Mucosa of rectum (tissue), 2 donors: Measurements from ENCODE around the gene COPG1.
"Not testable (repeated sequence)": the region's sequence is repeated elsewhere in the genome, so short reads cannot be mapped to it uniquely, and the experiment has no call there.

Experiments used
- H3K27ac ChIP-seq, 2 donors: one replicate each; pipeline ENCODE4 v1.7.0; 2013; ENCODE audit warnings: inconsistent platforms in 2 of 2, low read depth in 2 of 2, low read length in 2 of 2
- H3K27me3 ChIP-seq, 2 donors: one replicate each; pipeline ENCODE4 v1.7.0; 2013; ENCODE audit warnings: low read length in 2 of 2; ENCODE audit not compliant: control insufficient read depth in 2 of 2, insufficient read depth in 2 of 2
- H3K36me3 ChIP-seq, 2 donors: one replicate each; pipeline ENCODE4 v1.7.0; 2013; ENCODE audit warnings: low read length in 2 of 2; ENCODE audit not compliant: control insufficient read depth in 2 of 2, insufficient read depth in 2 of 2
- H3K4me1 ChIP-seq, 2 donors: one replicate each; pipeline ENCODE4 v1.7.0; 2013; ENCODE audit warnings: low read length in 2 of 2, mild to moderate bottlenecking in 1 of 2; ENCODE audit not compliant: control insufficient read depth in 2 of 2, insufficient read depth in 2 of 2
- H3K4me3 ChIP-seq, 2 donors: one replicate each; pipeline ENCODE4 v1.7.0; 2013; ENCODE audit warnings: low read length in 2 of 2
- H3K9ac ChIP-seq, 2 donors: one replicate each; pipeline ENCODE4 v1.7.0; 2013; ENCODE audit warnings: low read length in 2 of 2, low read depth in 1 of 2, mild to moderate bottlenecking in 1 of 2
- H3K9me3 ChIP-seq, 2 donors: one replicate each; pipeline ENCODE4 v1.7.0; 2013; ENCODE audit warnings: low read length in 2 of 2; ENCODE audit not compliant: control insufficient read depth in 2 of 2
- donor health status: healthy.
- donor health status: Normal muscosa, but diverticular disease.

The COPG1 gene

DNA sequence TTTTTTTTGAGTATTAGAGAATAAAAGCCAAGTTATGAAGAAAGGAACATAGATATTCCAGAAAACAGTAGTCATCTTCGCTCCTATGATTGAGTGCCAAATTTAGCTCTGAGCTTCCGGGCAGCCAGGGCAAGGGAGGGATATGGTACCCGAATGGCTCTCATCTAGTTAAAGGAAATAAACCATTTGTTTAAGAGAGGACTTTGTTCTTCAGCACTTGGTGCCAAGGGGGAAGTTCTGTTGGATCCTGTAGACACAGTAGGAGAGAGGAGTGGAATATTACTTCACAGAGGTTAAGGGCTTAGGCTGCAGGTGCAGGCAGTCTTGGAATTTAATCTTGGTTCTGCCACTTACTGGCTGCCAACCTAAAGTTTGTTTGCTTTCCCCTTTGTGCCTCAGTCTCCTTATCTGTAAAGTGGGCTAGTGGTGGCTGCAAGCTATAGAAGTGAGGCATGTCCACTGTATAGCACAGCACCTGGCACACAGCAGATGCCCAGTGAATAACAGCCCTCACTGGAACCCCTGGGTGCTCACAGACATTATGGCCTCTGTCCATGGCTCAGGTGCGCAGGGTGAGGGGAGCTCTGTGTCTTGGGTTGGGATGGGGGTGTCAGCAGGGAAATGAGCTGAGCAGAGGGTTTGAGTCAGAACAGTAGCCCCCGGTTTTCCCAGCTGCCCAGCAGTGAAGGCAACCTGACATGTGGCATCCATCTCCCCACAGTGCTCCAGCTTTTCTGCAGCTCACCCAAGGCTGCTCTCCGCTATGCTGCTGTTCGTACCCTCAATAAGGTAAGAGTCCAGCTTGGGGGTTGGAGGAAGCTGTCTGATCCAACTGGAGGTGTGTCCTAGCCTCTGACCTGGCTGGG lies 10.4 kb downstream of the COPG1 start:
- Histone ChIP-seq H3K4me1 (peaks cover 7% of the 10 kb centered on the region in 2 donors), H3K9ac (no peak overlapping the region), H3K27ac (peak overlapping the region; percentile 58 to 63), H3K36me3 (peaks cover 83 to 85% of the 10 kb centered on the region in 2 donors), H3K9me3 (no peaks in the 10 kb centered on the region), H3K27me3 (no peaks in the 10 kb centered on the region), H3K4me3 (no peak overlapping the region)

DNA sequence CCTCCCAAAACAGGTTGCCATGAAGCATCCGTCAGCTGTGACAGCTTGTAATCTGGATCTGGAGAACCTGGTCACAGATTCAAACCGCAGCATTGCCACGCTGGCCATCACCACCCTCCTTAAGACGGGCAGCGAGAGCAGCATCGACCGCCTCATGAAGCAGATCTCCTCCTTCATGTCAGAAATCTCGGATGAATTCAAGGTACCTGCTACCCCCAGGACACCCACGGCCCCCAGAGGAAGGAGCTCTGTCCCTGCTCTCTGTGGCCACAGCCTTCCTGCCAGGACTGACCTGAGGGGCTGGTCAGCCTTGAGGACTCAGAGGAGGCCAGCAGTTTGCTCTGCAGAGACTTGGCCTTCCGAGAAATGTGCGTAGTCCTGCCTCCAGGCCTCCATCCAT lies 11.2 kb downstream of the COPG1 start:
- no peak overlapping the region for H3K27ac ChIP-seq
- H3K4me3 ChIP-seq: no peak overlapping the region
- no peaks in the 10 kb centered on the region for H3K27me3 ChIP-seq
- peaks cover 7% of the 10 kb centered on the region in 2 donors for H3K4me1 ChIP-seq
- H3K9me3 ChIP-seq: no peaks in the 10 kb centered on the region
- H3K9ac ChIP-seq: no peak overlapping the region
- H3K36me3 ChIP-seq: peaks cover 84 to 85% of the 10 kb centered on the region in 2 donors

DNA sequence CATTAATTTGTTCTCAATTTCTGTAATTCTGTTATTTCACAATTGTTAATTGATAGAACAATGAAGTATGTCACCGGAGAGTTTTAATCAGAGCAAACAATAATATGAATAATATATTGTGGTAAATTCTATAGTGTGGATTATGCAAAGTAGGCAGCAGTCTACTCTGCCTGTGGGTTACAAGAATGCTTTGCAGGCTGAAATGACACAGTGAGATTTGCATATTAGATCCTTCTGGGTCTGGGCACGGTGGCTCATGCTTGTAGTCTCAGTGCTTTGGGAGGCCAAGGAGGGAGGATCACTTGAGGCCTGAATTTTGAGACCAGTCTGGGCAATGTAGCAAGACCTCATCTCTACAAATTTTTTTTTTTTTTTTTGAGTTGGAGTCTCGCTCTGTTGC lies 12.5 kb downstream of the COPG1 start:
- H3K9me3 ChIP-seq: no peaks in the 10 kb centered on the region
- H3K27ac ChIP-seq: no peak overlapping the region
- peaks cover 7% of the 10 kb centered on the region in 2 donors for H3K4me1 ChIP-seq
- H3K36me3 ChIP-seq: peaks cover 80 to 85% of the 10 kb centered on the region in 2 donors
- no peaks in the 10 kb centered on the region for H3K27me3 ChIP-seq
- H3K4me3 ChIP-seq: no peak overlapping the region
- H3K9ac ChIP-seq: no peak overlapping the region

DNA sequence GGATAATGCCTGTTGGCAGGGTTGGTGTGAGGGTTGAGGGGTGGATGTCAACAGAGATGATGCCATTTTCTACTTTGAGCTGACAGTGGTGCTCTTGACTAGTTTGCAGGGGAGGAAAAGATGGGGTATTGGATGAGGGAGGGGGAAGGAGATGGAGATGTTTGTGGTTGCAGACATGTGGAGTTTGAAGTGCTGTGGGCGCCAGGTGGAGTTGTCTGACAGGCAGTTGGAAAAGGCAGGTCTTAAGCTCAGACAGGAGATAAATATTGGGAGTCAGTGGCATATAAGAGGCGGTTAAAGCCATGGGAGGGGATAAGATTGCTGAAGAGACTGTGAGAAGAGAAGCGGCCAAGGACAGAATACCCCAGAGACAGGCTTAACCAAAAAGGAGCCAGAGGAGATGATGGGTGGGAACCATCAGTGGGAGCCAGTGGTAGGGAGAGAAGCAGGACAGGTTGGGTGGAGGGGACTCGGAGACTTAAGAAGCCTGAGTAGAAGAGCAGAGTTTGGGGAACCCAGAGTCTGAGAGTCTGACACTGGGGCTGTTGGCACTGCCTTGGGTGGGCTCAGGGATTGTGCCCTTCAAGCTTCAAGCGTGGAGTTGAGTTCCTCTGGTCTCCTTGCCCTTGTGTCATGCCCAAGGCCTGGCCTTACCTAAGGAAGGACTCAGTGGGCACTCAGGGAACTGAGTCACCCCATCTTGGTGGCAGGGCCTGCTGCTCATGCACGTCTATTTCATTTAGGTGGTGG lies 13.9 kb downstream of the COPG1 start:
- Histone ChIP-seq H3K36me3 (peaks cover 80 to 84% of the 10 kb centered on the region in 2 donors), H3K27me3 (no peaks in the 10 kb centered on the region), H3K9ac (no peak overlapping the region), H3K4me3 (no peak overlapping the region), H3K4me1 (peaks cover 7% of the 10 kb centered on the region in 2 donors), H3K27ac (no peak overlapping the region), H3K9me3 (no peaks in the 10 kb centered on the region)

DNA sequence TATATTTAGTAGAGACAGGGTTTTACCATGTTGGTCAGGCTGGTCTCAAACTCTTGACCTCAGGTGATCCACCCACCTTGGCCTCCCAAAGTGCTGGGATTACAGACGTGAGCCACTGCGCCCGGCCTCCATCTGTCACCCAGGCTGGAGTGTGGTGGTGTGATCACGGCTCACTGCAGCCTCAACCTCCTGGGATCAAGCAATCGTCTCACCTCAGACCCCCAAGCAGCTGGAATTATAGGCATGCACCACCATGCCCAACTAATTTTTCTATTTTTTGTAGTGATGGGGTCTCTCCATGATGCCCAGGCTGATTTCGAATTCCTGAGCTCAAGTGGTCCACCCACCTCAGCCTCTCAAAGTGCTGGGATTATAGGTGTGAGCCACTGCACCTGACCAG lies 15.6 kb downstream of the COPG1 start:
- H3K9ac ChIP-seq, H3K4me3 ChIP-seq, H3K4me1 ChIP-seq, H3K27ac ChIP-seq, H3K9me3 ChIP-seq, H3K27me3 ChIP-seq: not testable (repeated sequence)
- H3K36me3 ChIP-seq: peaks cover 87 to 89% of the 10 kb centered on the region in 2 donors

DNA sequence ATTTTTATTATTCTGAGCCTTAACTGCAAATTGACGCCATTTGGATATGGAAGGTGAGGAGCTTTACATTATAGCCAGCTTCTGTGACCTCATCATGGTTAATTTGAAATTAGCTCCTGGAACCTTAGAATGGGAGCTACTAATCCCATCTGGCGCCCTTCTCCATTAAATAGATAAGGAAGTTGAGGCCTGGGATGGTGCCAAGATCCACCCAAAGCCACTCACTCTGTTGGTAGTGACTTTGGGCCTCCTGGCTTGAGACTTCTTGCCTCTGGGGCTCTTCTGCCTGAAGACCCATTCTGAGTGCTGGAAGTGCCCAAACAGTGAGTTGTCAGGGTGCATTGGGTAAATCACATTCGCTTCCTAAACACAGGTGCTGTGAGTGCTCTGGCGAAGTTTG lies 17.2 kb downstream of the COPG1 start:
- peaks cover 87 to 88% of the 10 kb centered on the region in 2 donors for H3K36me3 ChIP-seq
- no peak overlapping the region for H3K9ac ChIP-seq
- no peak overlapping the region for H3K4me3 ChIP-seq

DNA sequence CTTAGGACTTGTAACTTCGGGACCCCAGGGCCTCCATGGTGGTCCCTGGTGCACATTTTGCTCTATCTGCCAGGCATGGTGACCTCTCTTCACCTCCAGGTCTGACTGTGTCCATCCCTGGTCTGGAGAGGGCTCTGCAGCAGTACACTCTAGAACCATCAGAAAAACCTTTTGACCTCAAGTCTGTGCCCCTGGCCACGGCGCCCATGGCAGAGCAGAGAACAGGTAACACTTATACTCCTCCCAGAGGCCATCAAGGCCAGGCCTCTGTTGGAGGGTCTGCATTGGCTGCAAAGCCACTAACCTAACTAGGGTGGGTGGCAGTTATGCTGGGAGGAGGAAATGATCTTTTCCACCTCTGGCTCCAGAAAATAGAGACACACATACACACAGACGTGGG lies 19.0 kb downstream of the COPG1 start:
- H3K36me3 ChIP-seq: peaks cover 89 to 93% of the 10 kb centered on the region in 2 donors

More for the DNA sequence above, 17.2 kb downstream of the COPG1 start:
- Histone ChIP-seq H3K27ac (no peak overlapping the region), H3K27me3 (no peaks in the 10 kb centered on the region), H3K9me3 (no peaks in the 10 kb centered on the region), H3K4me1 (no peaks in the 10 kb centered on the region)

DNA sequence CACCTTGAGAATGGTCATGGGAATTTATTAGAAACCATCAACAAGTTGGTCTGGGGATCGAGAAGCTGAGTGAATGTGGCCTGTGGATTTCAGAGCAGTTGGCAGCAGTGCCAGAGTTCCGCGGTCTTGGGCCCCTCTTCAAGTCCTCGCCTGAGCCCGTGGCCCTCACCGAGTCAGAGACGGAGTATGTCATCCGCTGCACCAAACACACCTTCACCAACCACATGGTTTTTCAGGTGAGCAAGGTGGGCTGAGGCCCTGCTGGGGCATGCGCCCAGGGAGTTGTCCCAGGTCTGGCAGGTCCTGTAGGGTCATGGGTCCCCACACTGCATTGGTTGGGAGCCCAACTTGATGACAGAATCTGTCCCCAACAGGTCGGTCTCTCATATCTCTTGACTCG lies 22.3 kb downstream of the COPG1 start:
- Histone ChIP-seq H3K27me3 (no peaks in the 10 kb centered on the region), H3K9me3 (no peaks in the 10 kb centered on the region), H3K4me3 (no peak overlapping the region), H3K27ac (no peak overlapping the region), H3K9ac (no peak overlapping the region), H3K36me3 (peaks cover 90 to 98% of the 10 kb centered on the region in 2 donors), H3K4me1 (no peaks in the 10 kb centered on the region)

More for the DNA sequence above, 19.0 kb downstream of the COPG1 start:
- Histone ChIP-seq H3K9ac (no peak overlapping the region), H3K4me1 (no peaks in the 10 kb centered on the region), H3K4me3 (no peak overlapping the region), H3K27me3 (no peaks in the 10 kb centered on the region), H3K9me3 (no peaks in the 10 kb centered on the region), H3K27ac (no peak overlapping the region)

DNA sequence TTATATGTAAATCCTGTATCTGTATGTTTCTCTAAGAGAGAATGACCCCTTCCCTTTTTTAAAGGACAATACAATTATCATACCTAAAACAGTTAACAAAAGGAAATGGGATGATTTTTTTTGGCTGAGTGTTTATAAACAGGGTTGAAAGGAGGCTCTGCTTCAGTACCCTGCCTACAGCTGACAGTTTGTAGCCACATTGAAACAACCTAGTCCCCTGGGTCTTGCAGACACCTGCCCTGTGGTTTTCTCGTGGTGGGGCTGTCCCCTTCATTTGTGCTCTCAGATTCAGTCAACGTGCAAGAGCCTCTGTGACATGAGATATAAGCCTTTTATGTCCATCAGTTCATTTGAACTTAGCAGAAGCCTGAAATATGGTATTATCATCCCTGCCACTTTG lies 27.0 kb downstream of the COPG1 start:
- Histone ChIP-seq H3K27me3 (no peaks in the 10 kb centered on the region), H3K36me3 (peaks cover 53 to 62% of the 10 kb centered on the region in 2 donors), H3K27ac (no peak overlapping the region)

DNA sequence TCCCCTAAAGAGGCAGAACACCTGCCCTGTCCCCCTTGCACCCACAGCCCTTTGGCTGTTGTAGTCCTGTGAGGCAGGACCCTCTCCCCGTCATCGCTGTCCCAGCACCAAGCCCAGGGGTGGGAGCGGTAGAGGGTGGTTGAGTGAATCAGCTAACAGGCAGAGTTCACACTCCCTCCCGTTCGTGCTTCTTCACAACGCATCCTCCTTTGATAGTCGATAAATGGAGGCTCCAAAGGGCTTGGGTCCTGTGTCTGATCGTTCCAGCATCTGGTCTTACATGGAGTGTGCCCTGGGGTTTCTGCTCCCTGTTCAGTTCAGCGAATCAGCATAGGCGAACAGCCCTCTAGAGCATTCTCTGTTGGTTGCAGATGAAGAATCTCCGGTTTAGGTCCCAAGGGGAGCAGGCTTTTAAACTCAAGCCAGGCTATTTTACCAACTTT lies 28.4 kb downstream of the COPG1 start:
- Histone ChIP-seq H3K4me1 (peaks cover 10 to 13% of the 10 kb centered on the region in 2 donors), H3K9ac (peak overlapping the region; percentile 86 to 90), H3K36me3 (peaks cover 39 to 48% of the 10 kb centered on the region in 2 donors), H3K27ac (peak overlapping the region; percentile 93 to 94), H3K4me3 (peak overlapping the region; percentile 83 to 94), H3K27me3 (no peaks in the 10 kb centered on the region), H3K9me3 (no peaks in the 10 kb centered on the region)

More for the DNA sequence above, 27.0 kb downstream of the COPG1 start:
- H3K9ac ChIP-seq: no peak overlapping the region
- no peaks in the 10 kb centered on the region for H3K9me3 ChIP-seq
- no peak overlapping the region for H3K4me3 ChIP-seq
- peaks cover 10 to 13% of the 10 kb centered on the region in 2 donors for H3K4me1 ChIP-seq
